ENCODE measurements around the gene RCOR2. TPM values are rescaled to one million over a fixed set of nuclear protein-coding genes. Genes with fewer than 3 reads are reported as not detected.
A peak's percentile ranks its signal among the peaks of the same experiment; 100 is the strongest.

Gene RCOR2
- total and polyA plus RNA-seq, 2 experiments from 2014 or later, result 34.7 to 74.2 TPM

- Histone ChIP-seq H3K36me3 (no peaks in the 10 kb centered on the region), H3K4me3 (no peak overlapping the region), H3K27ac (peak overlapping the region; percentile 58), H3K27me3 (no peaks in the 10 kb centered on the region), H3K9me3 (ENCODE audit: low read depth) (no peaks in the 10 kb centered on the region), H3K4me1 (ENCODE audit: low read depth) (peaks cover 57% of the 10 kb centered on the region)
- no peak for DNase-seq (ENCODE audit: low read depth in 1 of 2, low spot score in 1 of 2)
- TF ChIP-seq CTCF (IDR thresholded peaks at IDR 0.05; ENCODE audit: low read depth, low read length), result no peak
Measured at GRCh38 chr11:63880403-63880790, 36.6 kb downstream of the RCOR2 start.

- Histone ChIP-seq H3K9me3 (ENCODE audit: low read depth) (no peaks in the 10 kb centered on the region), H3K27ac (peak overlapping the region; percentile 58), H3K36me3 (no peaks in the 10 kb centered on the region), H3K4me1 (ENCODE audit: low read depth) (peaks cover 62% of the 10 kb centered on the region), H3K4me3 (no peak overlapping the region), H3K27me3 (no peaks in the 10 kb centered on the region)
- DNase-seq (ENCODE audit: low read depth in 1 of 2, low spot score in 1 of 2), result peak in 1 of 2 donors; percentile 66
- no peak for TF ChIP-seq CTCF (IDR thresholded peaks at IDR 0.05; ENCODE audit: low read depth, low read length)
Measured at GRCh38 chr11:63879598-63880402, 37.2 kb downstream of the RCOR2 start.

- H3K36me3 ChIP-seq, result no peaks in the 10 kb centered on the region
- no peaks in the 10 kb centered on the region for H3K9me3 ChIP-seq (ENCODE audit: low read depth)
- H3K27ac ChIP-seq, result no peak overlapping the region
- no peak overlapping the region for H3K4me3 ChIP-seq
- TF ChIP-seq CTCF (IDR thresholded peaks at IDR 0.05; ENCODE audit: low read depth, low read length), result no peak
- no peaks in the 10 kb centered on the region for H3K27me3 ChIP-seq
- peaks cover 65% of the 10 kb centered on the region for H3K4me1 ChIP-seq (ENCODE audit: low read depth)
- DNase-seq (ENCODE audit: low read depth in 1 of 2, low spot score in 1 of 2), result no peak
Measured at GRCh38 chr11:63877658-63878241, 39.2 kb downstream of the RCOR2 start.

GRCh38 chr11:63876616-63877015, 40.3 kb downstream of the RCOR2 start:
- DNase-seq (ENCODE audit: low read depth in 1 of 2, low spot score in 1 of 2), result no peak
- Histone ChIP-seq H3K27ac (peak overlapping the region; percentile 89), H3K27me3 (no peaks in the 10 kb centered on the region), H3K4me1 (ENCODE audit: low read depth) (peaks cover 65% of the 10 kb centered on the region), H3K4me3 (no peak overlapping the region), H3K36me3 (no peaks in the 10 kb centered on the region), H3K9me3 (ENCODE audit: low read depth) (no peaks in the 10 kb centered on the region)
- no peak for TF ChIP-seq CTCF (IDR thresholded peaks at IDR 0.05; ENCODE audit: low read depth, low read length)

GRCh38 chr11:63875506-63876065, 41.4 kb downstream of the RCOR2 start:
- Histone ChIP-seq H3K4me1 (ENCODE audit: low read depth) (peaks cover 65% of the 10 kb centered on the region), H3K27ac (peak overlapping the region; percentile 89), H3K27me3 (no peaks in the 10 kb centered on the region), H3K4me3 (no peak overlapping the region), H3K9me3 (ENCODE audit: low read depth) (no peaks in the 10 kb centered on the region), H3K36me3 (no peaks in the 10 kb centered on the region)
- no peak for DNase-seq (ENCODE audit: low read depth in 1 of 2, low spot score in 1 of 2)
- no peak for TF ChIP-seq CTCF (IDR thresholded peaks at IDR 0.05; ENCODE audit: low read depth, low read length)

Data from cardiac muscle cell (in vitro differentiated cells and primary cell).